Caco-2 (cell line): ENCODE measurements around the gene BCL2. TPM values are rescaled to one million over a fixed set of nuclear protein-coding genes. Genes with fewer than 3 reads are reported as not detected.

Source experiments
- BruUV-seq: library from RNA; stranded (reverse); fragments of 400-500 nt; replicated peaks from 2 replicates; lab custom pipeline; 2021; lab: Mats Ljungman, UMichigan
- CTCF ChIA-PET: fragments of 300-600 bp; sonication (Branson Sonifier 250); formaldehyde crosslinking; loops from one replicate; lab custom pipeline; 2022; ENCODE audit warnings: antibody characterized with exemption; lab: Charles Lee
- POLR2A ChIA-PET: fragments of 300-600 bp; sonication (Branson Sonifier 250); formaldehyde crosslinking; loops from one replicate; lab custom pipeline; 2022; ENCODE audit warnings: antibody characterized with exemption; lab: Charles Lee
- DNase-seq, 2 experiments: peaks; one replicate each; pipeline versions ENCODE4 v3.0.0 to v3.0.0-alpha.2; 2020 to 2022
- H3K27me3 ChIP-seq: replicated peaks from 2 replicates; pipeline ENCODE4 v1.6.0; 2011; ENCODE audit warnings: low read length; ENCODE audit not compliant: control insufficient read depth, insufficient read depth
- H3K36me3 ChIP-seq: 2 replicates; pipeline ENCODE4 v1.5.1; 2011; ENCODE audit warnings: low read length; ENCODE audit not compliant: control insufficient read depth, insufficient read depth
- H3K4me1 ChIP-seq: fragments of 250-450 bp; sonication (Bioruptor Pico); 2 replicates; pipeline ENCODE4 v1.5.1; 2020; ENCODE audit warnings: mild to moderate bottlenecking
- H3K4me3 ChIP-seq: 2 replicates; pipeline ENCODE4 v1.5.1; 2011; ENCODE audit warnings: low read depth, mild to moderate bottlenecking, control low read depth, low read length
- H3K9me3 ChIP-seq: fragments of 250-450 bp; sonication (Bioruptor Pico); 2 replicates; pipeline ENCODE4 v1.5.1; 2020; ENCODE audit warnings: mild to moderate bottlenecking, moderate library complexity
- H3K27ac Mint-ChIP-seq: one replicate; pipeline ENCODE4 v1.8.0; 2022; ENCODE audit warnings: mixed read lengths; ENCODE audit not compliant: unreplicated experiment
- H3K27me3 Mint-ChIP-seq: one replicate; pipeline ENCODE4 v1.8.0; 2022; ENCODE audit warnings: mixed read lengths; ENCODE audit not compliant: insufficient read depth, unreplicated experiment
- H3K36me3 Mint-ChIP-seq: one replicate; pipeline ENCODE4 v1.8.0; 2022; ENCODE audit warnings: mild to moderate bottlenecking, mixed read lengths; ENCODE audit not compliant: insufficient read depth, unreplicated experiment
- H3K4me1 Mint-ChIP-seq: one replicate; pipeline ENCODE4 v1.8.0; 2022; ENCODE audit warnings: low read depth, mixed read lengths; ENCODE audit not compliant: unreplicated experiment
- H3K4me3 Mint-ChIP-seq: one replicate; pipeline ENCODE4 v1.8.0; 2022; ENCODE audit warnings: mild to moderate bottlenecking, moderate library complexity, mixed read lengths; ENCODE audit not compliant: unreplicated experiment
- H3K9me3 Mint-ChIP-seq: one replicate; pipeline ENCODE4 v1.8.0; 2022; ENCODE audit warnings: mixed read lengths; ENCODE audit not compliant: unreplicated experiment
- intact Hi-C: fragments of 100-400 bp; cut with micrococcal nuclease; formaldehyde crosslinking; loops from one replicate; pipeline ENCODE4 v1.10.0; 2022; ENCODE audit not compliant: unreplicated experiment
- total RNA-seq: library from RNA; stranded (reverse); gene quantifications from 2 replicates; pipeline ENCODE4 v1.2.3, GENCODE V29; 2022
- TF ChIP-seq, protein P1 (sequence below), 2 experiments: fragments of 200-600 bp in 1 of 2; IDR thresholded peaks; 1 replicate in 1 of 2; 2 replicates in 1 of 2; pipeline versions ENCODE4 v1.5.1 to v1.8.0; 2011 to 2022; ENCODE audit warnings: antibody characterized with exemption in 1 of 2, control low read depth in 1 of 2, inconsistent platforms in 1 of 2, low read depth in 1 of 2, low read length in 1 of 2, mild to moderate bottlenecking in 1 of 2, moderate library complexity in 1 of 2; ENCODE audit not compliant: insufficient read depth in 1 of 2, severe bottlenecking in 1 of 2, unreplicated experiment in 1 of 2

BCL2 gene
- total RNA-seq, 1 experiment from 2014 or later: 6.5 TPM

GRCh38 chr18:63183952-63184770 lies 135.4 kb downstream of the BCL2 start:
- Histone ChIP-seq H3K27me3 (no peaks in the 10 kb centered on the region), H3K4me1 (peaks cover 22% of the 10 kb centered on the region), H3K9me3 (no peaks in the 10 kb centered on the region), H3K36me3 (no peaks in the 10 kb centered on the region), H3K4me3 (no peak overlapping the region)
- CTCF ChIA-PET: no interaction called here
- no TSS peak for BruUV-seq
- Mint-ChIP-seq H3K9me3 (no peaks in the 10 kb centered on the region), H3K27me3 (no peaks in the 10 kb centered on the region), H3K27ac (no peak overlapping the region), H3K36me3 (no peaks in the 10 kb centered on the region), H3K4me1 (peaks cover 23% of the 10 kb centered on the region), H3K4me3 (no peak overlapping the region)
- intact Hi-C loops: no loop called here
- no peak for DNase-seq
- TF ChIP-seq, protein P1, sequence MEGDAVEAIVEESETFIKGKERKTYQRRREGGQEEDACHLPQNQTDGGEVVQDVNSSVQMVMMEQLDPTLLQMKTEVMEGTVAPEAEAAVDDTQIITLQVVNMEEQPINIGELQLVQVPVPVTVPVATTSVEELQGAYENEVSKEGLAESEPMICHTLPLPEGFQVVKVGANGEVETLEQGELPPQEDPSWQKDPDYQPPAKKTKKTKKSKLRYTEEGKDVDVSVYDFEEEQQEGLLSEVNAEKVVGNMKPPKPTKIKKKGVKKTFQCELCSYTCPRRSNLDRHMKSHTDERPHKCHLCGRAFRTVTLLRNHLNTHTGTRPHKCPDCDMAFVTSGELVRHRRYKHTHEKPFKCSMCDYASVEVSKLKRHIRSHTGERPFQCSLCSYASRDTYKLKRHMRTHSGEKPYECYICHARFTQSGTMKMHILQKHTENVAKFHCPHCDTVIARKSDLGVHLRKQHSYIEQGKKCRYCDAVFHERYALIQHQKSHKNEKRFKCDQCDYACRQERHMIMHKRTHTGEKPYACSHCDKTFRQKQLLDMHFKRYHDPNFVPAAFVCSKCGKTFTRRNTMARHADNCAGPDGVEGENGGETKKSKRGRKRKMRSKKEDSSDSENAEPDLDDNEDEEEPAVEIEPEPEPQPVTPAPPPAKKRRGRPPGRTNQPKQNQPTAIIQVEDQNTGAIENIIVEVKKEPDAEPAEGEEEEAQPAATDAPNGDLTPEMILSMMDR (IDR thresholded peaks at IDR 0.05; ENCODE audit: insufficient read depth in 1 of 2, low read depth in 1 of 2, low read length in 1 of 2, severe bottlenecking in 1 of 2, unreplicated experiment in 1 of 2): no peak
- POLR2A ChIA-PET: no interaction called here

GRCh38 chr18:63183378-63183777 lies 136.2 kb downstream of the BCL2 start:
- ChIA-PET CTCF (no interaction called here), POLR2A (no interaction called here)
- DNase-seq: no peak
- BruUV-seq: no TSS peak
- peak overlapping the region; percentile 77 for H3K27ac Mint-ChIP-seq
- Histone ChIP-seq H3K9me3 (no peaks in the 10 kb centered on the region), H3K36me3 (no peaks in the 10 kb centered on the region), H3K4me3 (no peak overlapping the region), H3K4me1 (peaks cover 22% of the 10 kb centered on the region), H3K27me3 (no peaks in the 10 kb centered on the region)
- intact Hi-C loops: no loop called here
- no peaks in the 10 kb centered on the region for H3K9me3 Mint-ChIP-seq
- H3K4me3 Mint-ChIP-seq: no peak overlapping the region
- TF ChIP-seq, protein P1 (IDR thresholded peaks at IDR 0.05; ENCODE audit: insufficient read depth in 1 of 2, low read depth in 1 of 2, low read length in 1 of 2, severe bottlenecking in 1 of 2, unreplicated experiment in 1 of 2): no peak
- H3K36me3 Mint-ChIP-seq: no peaks in the 10 kb centered on the region
- H3K27me3 Mint-ChIP-seq: no peaks in the 10 kb centered on the region
- H3K4me1 Mint-ChIP-seq: peaks cover 23% of the 10 kb centered on the region

- Histone ChIP-seq H3K9me3 (no peaks in the 10 kb centered on the region), H3K4me1 (peaks cover 22% of the 10 kb centered on the region), H3K27me3 (no peaks in the 10 kb centered on the region), H3K4me3 (no peak overlapping the region), H3K36me3 (no peaks in the 10 kb centered on the region)
- H3K4me1 Mint-ChIP-seq: peaks cover 23% of the 10 kb centered on the region
- H3K9me3 Mint-ChIP-seq: no peaks in the 10 kb centered on the region
- BruUV-seq: no TSS peak
- TF ChIP-seq, protein P1 (IDR thresholded peaks at IDR 0.05; ENCODE audit: insufficient read depth in 1 of 2, low read depth in 1 of 2, low read length in 1 of 2, severe bottlenecking in 1 of 2, unreplicated experiment in 1 of 2): no peak
- DNase-seq: no peak
- peak overlapping the region; percentile 77 for H3K27ac Mint-ChIP-seq
- CTCF ChIA-PET: no interaction called here
- POLR2A ChIA-PET: no interaction called here
- no peak overlapping the region for H3K4me3 Mint-ChIP-seq
- no peaks in the 10 kb centered on the region for H3K36me3 Mint-ChIP-seq
- H3K27me3 Mint-ChIP-seq: no peaks in the 10 kb centered on the region
- intact Hi-C loops: no loop called here
Observed at GRCh38 chr18:63182861-63183260, 136.7 kb downstream of the BCL2 start.
